AG10803 (cell line): Measurements from ENCODE around the gene ACTL7B.
A peak's percentile ranks its signal among the peaks of the same experiment; 100 is the strongest.

ENCODE experiments used
- DNase-seq: peaks from one replicate; pipeline ENCODE4 v3.0.0; 2010; ENCODE audit warnings: low read depth
- H3K4me3 ChIP-seq: 2 replicates; pipeline ENCODE4 v1.5.1; 2011; ENCODE audit warnings: mild to moderate bottlenecking, low read length, control low read depth
- TF ChIP-seq, protein P1 (sequence below): conservative IDR thresholded peaks from 2 replicates; pipeline ENCODE4 v1.5.1; 2011; ENCODE audit warnings: mild to moderate bottlenecking, low read length, control low read depth, inconsistent platforms

Gene ACTL7B

DNA sequence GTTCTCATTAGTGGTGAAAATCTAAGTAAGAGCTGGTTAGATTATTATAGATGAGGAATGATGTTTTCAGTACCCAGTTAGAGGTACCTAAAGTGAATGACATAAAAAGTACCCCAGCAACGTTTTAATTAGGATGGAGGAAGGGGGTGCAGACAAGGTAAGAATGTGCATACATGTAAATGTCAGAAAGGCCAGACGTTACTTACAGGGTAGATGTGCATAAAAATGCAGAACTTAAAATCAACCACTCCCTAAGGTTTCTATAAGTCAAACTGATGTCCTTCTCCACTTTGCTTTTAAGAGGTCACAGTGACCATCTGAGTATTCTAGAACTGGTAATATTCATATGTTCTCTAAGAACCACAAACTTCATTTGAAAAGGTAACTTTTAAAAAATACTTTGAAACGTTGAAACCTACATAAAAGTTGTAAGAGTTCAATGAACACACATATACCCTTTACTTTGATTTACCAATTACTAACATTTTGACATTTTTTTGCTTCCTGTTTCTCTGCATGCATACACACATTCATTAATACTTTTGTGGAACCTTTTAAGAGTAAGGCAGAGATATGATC, 25.0 kb upstream of the ACTL7B start:
- DNase-seq, result no peak
- H3K4me3 ChIP-seq, result no peak overlapping the region
- TF ChIP-seq, protein P1, sequence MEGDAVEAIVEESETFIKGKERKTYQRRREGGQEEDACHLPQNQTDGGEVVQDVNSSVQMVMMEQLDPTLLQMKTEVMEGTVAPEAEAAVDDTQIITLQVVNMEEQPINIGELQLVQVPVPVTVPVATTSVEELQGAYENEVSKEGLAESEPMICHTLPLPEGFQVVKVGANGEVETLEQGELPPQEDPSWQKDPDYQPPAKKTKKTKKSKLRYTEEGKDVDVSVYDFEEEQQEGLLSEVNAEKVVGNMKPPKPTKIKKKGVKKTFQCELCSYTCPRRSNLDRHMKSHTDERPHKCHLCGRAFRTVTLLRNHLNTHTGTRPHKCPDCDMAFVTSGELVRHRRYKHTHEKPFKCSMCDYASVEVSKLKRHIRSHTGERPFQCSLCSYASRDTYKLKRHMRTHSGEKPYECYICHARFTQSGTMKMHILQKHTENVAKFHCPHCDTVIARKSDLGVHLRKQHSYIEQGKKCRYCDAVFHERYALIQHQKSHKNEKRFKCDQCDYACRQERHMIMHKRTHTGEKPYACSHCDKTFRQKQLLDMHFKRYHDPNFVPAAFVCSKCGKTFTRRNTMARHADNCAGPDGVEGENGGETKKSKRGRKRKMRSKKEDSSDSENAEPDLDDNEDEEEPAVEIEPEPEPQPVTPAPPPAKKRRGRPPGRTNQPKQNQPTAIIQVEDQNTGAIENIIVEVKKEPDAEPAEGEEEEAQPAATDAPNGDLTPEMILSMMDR, result no peak

DNA sequence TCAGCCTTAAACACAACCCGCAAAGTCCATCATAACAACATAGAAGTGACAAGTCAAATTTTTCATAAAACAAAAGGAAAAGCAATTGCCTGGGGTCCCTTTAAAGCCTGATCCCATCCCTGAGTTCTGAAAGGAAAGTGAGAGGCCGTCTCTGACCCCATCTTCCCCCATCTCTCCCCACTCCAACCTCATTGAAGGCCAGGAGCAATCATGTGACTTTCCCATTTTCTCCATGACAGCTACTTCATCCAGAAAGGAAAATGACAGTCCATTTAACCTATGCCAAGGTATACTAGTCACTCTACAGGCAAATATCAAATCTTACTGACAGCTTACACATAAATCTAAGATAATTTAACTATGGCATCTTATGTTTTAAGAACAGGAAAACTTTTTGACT, 21.7 kb upstream of the ACTL7B start:
- no peak for DNase-seq
- TF ChIP-seq, protein P1, result no peak

DNA sequence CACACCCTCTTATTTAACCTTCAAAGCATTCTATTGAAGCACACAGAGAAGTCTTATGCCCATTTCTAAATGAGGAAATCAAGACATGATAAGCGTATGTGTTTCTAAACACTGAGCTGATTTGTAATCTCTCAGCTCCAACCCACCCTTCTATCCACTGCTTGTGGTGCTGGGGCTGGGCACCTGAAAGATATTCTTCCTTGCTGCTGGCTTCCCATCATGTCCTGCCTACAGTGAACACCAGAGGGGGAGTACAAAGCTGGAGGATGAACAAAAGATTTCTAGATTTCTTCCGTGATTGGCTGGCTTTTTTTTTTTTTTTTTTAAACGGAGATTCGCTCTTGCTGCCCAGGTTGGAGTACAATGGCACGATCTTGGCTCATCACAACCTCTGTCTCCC, 20.6 kb upstream of the ACTL7B start:
- TF ChIP-seq, protein P1, result no peak
- no peak for DNase-seq
- H3K4me3 ChIP-seq, result no peak overlapping the region

More for the DNA sequence above, 21.7 kb upstream of the ACTL7B start:
- no peak overlapping the region for H3K4me3 ChIP-seq

DNA sequence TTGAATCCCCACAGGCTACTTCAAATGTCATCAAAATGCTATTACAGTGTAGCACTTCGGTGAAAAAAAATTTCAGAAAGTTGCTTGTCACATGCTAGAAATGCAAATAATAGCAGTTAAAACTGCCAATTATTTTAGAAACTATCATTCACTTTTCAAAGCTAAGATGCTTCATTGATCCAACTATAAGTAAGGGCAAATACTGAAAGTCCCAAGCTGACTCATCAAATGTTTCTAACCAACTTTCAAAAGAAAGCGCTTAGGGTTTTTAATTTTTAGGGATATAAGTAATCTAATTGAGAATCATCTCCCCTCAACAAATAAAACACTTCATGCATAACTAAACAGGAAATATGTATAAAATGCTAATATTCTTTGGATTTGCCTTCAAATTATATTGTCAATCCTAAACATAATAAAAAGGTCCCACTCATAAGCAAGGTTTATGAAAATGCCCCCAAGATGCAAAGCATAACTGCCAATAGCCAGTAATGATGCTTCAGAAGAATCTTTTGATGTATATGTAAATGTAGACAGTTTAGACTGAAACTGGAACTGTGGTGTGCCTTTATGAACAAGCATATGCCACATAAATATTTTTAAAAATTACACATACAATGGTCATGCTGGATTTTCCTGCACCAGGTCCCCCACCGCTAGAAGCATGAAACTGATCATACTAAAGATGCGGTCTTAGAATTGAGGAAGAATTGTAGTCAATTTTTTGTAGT, 18.4 kb upstream of the ACTL7B start:
- TF ChIP-seq, protein P1, result no peak
- H3K4me3 ChIP-seq, result no peak overlapping the region
- DNase-seq, result no peak

DNA sequence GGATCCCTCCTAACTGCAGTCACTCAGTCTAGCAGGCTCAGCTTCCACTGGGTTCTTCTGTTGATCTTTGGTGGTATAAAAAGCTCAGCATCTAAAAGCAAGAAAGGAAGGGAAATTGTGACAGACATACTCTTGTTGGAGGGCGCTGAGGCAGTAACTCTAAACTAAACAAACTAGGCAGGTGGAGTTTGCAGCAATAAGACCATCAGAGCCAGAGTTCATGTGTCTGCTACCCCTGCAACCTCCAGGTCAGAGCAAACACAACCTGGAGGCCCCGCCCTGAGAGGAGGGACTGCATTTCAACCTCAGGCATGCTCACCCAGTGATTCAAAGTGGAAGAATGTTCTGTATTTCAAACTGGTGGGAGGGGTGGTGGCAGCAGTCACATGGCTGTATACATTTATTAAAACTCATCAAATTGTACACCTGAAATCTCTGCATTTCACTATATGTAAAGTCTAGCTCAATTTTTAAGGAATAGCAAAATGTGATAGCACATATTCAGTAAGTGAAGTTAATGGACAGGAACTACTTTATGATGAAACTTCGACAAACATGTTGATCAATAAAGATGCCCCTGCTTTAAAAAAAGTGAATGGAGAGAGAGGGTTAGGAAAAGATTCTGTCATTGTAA, 13.4 kb upstream of the ACTL7B start:
- TF ChIP-seq, protein P1, result no peak
- peak; percentile 35 for DNase-seq
- H3K4me3 ChIP-seq, result no peak overlapping the region

DNA sequence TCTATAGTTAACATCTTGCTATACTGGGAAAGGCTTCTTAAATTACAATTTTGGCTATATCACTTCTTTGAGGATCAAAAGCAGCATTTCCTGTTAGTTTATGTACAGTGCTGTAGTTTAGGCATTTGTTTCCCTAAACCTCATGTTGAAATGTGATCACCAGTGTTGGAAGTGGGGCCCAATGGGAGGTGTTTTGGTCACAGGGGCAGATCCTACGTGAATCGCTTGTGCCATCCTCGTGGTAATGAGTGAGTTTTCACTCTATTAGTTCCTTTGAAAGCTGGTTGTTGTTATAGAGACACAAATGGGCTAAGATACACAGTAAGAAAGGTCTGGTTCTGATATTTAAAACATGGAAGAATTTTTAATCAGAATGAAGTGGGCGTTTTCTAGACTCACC, 12.0 kb upstream of the ACTL7B start:
- DNase-seq, result no peak
- TF ChIP-seq, protein P1, result no peak
- H3K4me3 ChIP-seq, result no peak overlapping the region

DNA sequence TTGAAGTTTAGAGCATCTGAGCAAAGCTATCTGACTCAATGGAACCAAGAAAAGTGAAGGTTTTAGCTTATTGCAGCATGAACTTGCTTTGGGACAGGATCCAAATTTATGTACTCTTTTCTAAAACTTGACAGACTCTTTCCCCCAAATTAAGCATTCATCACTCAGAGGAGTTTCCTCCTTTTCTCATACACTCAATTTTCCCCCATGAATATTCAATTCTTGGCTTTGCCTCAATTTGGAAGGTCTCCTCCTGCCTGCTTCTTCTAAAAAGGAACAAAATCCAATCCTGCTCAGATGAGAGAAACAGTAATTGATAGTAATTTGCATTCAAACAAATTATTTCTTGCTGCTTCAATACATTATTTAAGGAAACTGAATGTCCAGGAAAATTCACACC, 11.3 kb upstream of the ACTL7B start:
- TF ChIP-seq, protein P1, result no peak
- no peak for DNase-seq
- no peak overlapping the region for H3K4me3 ChIP-seq
